Measurements from ENCODE around the gene MDN1.

The MDN1 gene

GRCh38 chr6:89599727-89600126 is 219.9 kb downstream of the MDN1 start (continued):
- TF ChIP-seq TCF4 (CRISPR knock-in tag; IDR thresholded peaks at IDR 0.05; ENCODE audit: borderline replicate concordance) (no peak), ZC3H10 (CRISPR knock-in tag; IDR thresholded peaks at IDR 0.05) (no peak), RARB (CRISPR knock-in tag; IDR thresholded peaks at IDR 0.05) (no peak), ZNF8 (CRISPR knock-in tag; IDR thresholded peaks at IDR 0.05) (no peak), GLIS3 (CRISPR knock-in tag; IDR thresholded peaks at IDR 0.05) (no peak)

- TF ChIP-seq ZNF70 (CRISPR knock-in tag; IDR thresholded peaks at IDR 0.05) (no peak), ZNF565 (CRISPR knock-in tag; conservative IDR thresholded peaks at IDR 0.05; ENCODE audit: low read depth) (no peak), PATZ1 (CRISPR knock-in tag; IDR thresholded peaks at IDR 0.05; ENCODE audit: borderline replicate concordance) (no peak)
- peak; percentile 60 for ATAC-seq
Observed at GRCh38 chr6:89597988-89598387, 221.6 kb downstream of the MDN1 start.

DNA sequence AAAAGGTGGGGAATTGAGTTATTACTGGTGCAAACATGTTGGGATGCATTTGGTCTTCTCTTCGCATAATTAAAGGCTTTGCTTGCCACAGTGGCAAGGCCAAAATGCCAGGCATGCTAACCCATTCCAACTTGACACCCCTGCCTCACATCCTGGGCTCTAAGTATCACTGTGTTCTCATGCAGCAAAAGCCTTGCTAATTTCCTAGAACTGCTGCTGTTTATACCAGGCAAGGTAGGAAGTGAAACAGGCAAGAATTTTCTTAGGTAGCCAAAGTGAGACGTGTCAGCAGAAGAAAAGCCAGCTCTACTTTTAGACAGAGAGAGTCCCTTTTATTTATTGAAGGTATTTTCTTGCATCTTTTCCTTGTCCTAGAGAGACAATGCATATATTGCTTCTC is 222.2 kb downstream of the MDN1 start:
- TF ChIP-seq SNAI2 (CRISPR knock-in tag; IDR thresholded peaks at IDR 0.05) (no peak), BACH2 (CRISPR knock-in tag; IDR thresholded peaks at IDR 0.05; ENCODE audit: borderline replicate concordance) (no peak), CSDC2 (CRISPR knock-in tag; IDR thresholded peaks at IDR 0.05) (no peak), ZNF8 (CRISPR knock-in tag; IDR thresholded peaks at IDR 0.05) (no peak), PATZ1 (CRISPR knock-in tag; IDR thresholded peaks at IDR 0.05; ENCODE audit: borderline replicate concordance) (no peak), ZNF70 (CRISPR knock-in tag; IDR thresholded peaks at IDR 0.05) (no peak), POU6F1 (CRISPR knock-in tag; IDR thresholded peaks at IDR 0.05; ENCODE audit: borderline replicate concordance, low read depth) (no peak), OSR1 (CRISPR knock-in tag; IDR thresholded peaks at IDR 0.05) (no peak), ZC3H10 (CRISPR knock-in tag; IDR thresholded peaks at IDR 0.05) (no peak), RARB (CRISPR knock-in tag; IDR thresholded peaks at IDR 0.05) (no peak), ESRRG (CRISPR knock-in tag; IDR thresholded peaks at IDR 0.05) (no peak), TCF4 (CRISPR knock-in tag; IDR thresholded peaks at IDR 0.05; ENCODE audit: borderline replicate concordance) (no peak), ISL1 (CRISPR knock-in tag; IDR thresholded peaks at IDR 0.05) (no peak)
- TF ChIP-seq, protein P1, sequence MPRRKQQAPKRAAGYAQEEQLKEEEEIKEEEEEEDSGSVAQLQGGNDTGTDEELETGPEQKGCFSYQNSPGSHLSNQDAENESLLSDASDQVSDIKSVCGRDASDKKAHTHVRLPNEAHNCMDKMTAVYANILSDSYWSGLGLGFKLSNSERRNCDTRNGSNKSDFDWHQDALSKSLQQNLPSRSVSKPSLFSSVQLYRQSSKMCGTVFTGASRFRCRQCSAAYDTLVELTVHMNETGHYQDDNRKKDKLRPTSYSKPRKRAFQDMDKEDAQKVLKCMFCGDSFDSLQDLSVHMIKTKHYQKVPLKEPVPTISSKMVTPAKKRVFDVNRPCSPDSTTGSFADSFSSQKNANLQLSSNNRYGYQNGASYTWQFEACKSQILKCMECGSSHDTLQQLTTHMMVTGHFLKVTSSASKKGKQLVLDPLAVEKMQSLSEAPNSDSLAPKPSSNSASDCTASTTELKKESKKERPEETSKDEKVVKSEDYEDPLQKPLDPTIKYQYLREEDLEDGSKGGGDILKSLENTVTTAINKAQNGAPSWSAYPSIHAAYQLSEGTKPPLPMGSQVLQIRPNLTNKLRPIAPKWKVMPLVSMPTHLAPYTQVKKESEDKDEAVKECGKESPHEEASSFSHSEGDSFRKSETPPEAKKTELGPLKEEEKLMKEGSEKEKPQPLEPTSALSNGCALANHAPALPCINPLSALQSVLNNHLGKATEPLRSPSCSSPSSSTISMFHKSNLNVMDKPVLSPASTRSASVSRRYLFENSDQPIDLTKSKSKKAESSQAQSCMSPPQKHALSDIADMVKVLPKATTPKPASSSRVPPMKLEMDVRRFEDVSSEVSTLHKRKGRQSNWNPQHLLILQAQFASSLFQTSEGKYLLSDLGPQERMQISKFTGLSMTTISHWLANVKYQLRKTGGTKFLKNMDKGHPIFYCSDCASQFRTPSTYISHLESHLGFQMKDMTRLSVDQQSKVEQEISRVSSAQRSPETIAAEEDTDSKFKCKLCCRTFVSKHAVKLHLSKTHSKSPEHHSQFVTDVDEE (CRISPR knock-in tag; IDR thresholded peaks at IDR 0.05), result no peak

DNA sequence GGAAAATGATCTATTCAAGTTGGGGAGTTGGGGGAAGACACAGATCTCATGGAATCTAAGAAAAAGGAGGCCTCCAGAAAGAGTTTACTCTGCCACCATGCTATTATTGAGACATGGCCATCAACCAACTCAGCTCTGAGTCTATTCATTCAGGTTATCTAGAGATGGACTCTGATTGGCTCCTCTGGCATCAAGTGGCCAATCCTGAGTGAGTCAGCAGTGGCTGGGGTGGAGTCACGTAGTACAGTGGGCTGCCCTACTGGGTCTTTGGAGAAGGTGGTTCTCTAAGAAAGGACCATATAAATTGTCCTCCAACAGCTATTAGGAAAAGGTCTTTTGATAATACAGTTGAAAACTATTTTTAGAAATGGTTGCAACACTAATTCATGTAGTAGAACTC is 223.1 kb downstream of the MDN1 start:
- no peak for TF ChIP-seq TCF4 (CRISPR knock-in tag; IDR thresholded peaks at IDR 0.05; ENCODE audit: borderline replicate concordance)
- no peak for ATAC-seq

More for the DNA sequence above, 222.2 kb downstream of the MDN1 start:
- ATAC-seq, result no peak

- no peak for ATAC-seq
- TF ChIP-seq ZNF70 (CRISPR knock-in tag; IDR thresholded peaks at IDR 0.05) (no peak), SNAI2 (CRISPR knock-in tag; IDR thresholded peaks at IDR 0.05) (no peak), PPARA (CRISPR knock-in tag; IDR thresholded peaks at IDR 0.05; ENCODE audit: borderline replicate concordance) (no peak), OSR1 (CRISPR knock-in tag; IDR thresholded peaks at IDR 0.05) (no peak), PATZ1 (CRISPR knock-in tag; IDR thresholded peaks at IDR 0.05; ENCODE audit: borderline replicate concordance) (no peak), TCF4 (CRISPR knock-in tag; IDR thresholded peaks at IDR 0.05; ENCODE audit: borderline replicate concordance) (no peak), TOX (CRISPR knock-in tag; IDR thresholded peaks at IDR 0.05; ENCODE audit: borderline replicate concordance) (no peak), ISL1 (CRISPR knock-in tag; IDR thresholded peaks at IDR 0.05) (no peak)
- TF ChIP-seq, protein P2, sequence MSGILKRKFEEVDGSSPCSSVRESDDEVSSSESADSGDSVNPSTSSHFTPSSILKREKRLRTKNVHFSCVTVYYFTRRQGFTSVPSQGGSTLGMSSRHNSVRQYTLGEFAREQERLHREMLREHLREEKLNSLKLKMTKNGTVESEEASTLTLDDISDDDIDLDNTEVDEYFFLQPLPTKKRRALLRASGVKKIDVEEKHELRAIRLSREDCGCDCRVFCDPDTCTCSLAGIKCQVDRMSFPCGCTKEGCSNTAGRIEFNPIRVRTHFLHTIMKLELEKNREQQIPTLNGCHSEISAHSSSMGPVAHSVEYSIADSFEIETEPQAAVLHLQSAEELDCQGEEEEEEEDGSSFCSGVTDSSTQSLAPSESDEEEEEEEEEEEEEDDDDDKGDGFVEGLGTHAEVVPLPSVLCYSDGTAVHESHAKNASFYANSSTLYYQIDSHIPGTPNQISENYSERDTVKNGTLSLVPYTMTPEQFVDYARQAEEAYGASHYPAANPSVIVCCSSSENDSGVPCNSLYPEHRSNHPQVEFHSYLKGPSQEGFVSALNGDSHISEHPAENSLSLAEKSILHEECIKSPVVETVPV (CRISPR knock-in tag; IDR thresholded peaks at IDR 0.05), result no peak
- TF ChIP-seq, protein P1 (CRISPR knock-in tag; IDR thresholded peaks at IDR 0.05), result no peak
Observed at GRCh38 chr6:89596056-89596455, 223.5 kb downstream of the MDN1 start.
